ENCODE measurements around the gene NEAT1.
"Not testable (repeated sequence)": the region's sequence is repeated elsewhere in the genome, so short reads cannot be mapped to it uniquely, and the experiment has no call there.

The NEAT1 gene

GRCh38 chr11:65436412-65437032 is 13.9 kb downstream of the NEAT1 start:
- no peak for DNase-seq

GRCh38 chr11:65437436-65438227 is 15.0 kb downstream of the NEAT1 start:
- DNase-seq: no peak

DNA sequence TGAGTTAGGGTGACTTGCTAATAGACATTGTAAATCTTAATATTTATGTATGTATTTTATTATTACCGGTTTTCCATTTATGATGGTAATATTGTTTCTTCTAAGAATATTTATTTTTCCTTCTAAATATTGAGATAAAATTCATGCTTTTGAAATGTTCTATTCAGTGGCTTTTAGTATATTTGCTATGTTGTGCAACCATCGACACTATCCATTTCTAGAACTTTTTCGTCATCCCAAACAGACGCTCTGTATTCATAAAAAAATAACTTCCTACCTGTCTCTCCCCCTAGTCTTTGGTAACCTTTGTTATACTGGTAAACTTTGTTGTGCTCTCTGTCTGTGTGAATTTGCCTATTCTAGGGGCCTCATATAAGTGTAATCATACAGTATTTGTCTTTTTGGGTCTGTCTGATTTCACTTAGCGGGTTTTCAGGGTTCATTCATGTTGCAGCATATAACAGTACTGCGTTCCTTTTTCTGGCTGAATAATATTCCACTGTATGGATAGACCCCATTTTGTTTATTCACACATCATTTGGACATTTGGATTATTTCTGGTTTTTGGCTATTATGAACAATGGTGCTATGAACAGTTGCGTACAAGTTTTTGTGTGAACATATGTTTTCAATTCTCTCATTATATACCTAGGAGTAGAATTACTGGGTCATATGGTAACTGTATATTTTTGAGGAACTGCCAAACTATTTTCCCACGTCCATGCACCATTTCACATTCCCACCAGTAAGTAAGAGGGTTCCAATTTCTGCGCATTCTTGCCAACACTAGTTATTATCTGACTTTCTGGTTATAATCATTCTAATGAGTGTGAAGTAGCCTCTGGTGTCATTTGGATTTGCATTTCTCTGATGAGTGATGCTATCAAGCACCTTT is 15.9 kb downstream of the NEAT1 start:
- DNase-seq: no peak

DNA sequence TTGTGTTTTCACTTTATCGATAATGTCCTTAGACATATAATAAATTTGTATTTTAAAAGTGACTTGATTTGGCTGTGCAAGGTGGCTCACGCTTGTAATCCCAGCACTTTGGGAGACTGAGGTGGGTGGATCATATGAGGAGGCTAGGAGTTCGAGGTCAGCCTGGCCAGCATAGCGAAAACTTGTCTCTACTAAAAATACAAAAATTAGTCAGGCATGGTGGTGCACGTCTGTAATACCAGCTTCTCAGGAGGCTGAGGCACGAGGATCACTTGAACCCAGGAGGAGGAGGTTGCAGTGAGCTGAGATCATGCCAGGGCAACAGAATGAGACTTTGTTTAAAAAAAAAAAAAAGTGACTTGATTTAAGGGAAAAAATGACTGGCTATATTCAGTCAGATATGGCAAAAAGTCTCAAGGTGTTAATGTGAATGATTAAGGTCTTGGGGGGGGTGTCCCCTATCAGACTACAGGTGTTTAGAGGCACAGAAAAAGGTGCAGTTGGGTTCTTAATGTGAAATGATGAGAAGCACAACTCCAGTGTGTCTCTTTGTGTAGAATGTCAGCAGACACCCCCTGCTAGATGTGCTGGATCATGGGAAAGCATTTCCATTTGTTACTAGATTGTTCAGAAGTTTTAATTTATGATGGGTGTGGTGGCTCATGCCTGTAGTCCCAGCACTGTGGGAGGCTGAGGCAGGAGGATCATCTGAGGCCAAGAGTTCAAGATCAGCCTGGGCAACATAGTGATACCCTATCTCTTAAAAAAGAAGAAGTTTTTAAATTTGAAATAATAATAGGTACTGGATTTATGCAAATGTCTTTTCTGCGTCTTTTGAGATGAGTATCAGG is 17.0 kb downstream of the NEAT1 start:
- no peak for DNase-seq

- DNase-seq: no peak
These were observed 18.4 kb downstream of the NEAT1 start for GRCh38 chr11:65440831-65441499.

DNA sequence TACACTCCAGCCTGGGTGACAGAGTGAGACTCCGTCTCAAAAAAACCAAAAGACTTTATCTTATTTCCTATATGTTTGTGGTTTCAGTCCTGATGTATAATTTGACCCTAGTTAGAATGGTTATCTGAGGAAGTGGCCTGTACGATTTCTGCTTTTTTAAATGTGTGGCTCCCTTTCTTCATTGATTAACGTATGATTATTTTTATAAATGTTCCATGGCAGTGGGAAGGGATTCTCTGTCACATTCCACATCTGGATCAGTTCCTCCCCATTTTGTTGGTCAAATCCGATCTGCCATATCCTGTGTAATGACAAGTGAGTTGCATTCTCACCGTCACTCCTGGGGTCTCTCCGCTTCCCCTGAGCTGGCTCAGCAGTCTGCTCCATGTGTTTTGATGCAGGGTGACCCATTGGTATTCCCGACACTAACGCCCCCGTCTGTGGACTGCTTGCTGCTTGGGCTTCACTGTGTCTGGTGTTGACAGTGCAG is 20.3 kb downstream of the NEAT1 start:
- peak; percentile 25 for DNase-seq

DNA sequence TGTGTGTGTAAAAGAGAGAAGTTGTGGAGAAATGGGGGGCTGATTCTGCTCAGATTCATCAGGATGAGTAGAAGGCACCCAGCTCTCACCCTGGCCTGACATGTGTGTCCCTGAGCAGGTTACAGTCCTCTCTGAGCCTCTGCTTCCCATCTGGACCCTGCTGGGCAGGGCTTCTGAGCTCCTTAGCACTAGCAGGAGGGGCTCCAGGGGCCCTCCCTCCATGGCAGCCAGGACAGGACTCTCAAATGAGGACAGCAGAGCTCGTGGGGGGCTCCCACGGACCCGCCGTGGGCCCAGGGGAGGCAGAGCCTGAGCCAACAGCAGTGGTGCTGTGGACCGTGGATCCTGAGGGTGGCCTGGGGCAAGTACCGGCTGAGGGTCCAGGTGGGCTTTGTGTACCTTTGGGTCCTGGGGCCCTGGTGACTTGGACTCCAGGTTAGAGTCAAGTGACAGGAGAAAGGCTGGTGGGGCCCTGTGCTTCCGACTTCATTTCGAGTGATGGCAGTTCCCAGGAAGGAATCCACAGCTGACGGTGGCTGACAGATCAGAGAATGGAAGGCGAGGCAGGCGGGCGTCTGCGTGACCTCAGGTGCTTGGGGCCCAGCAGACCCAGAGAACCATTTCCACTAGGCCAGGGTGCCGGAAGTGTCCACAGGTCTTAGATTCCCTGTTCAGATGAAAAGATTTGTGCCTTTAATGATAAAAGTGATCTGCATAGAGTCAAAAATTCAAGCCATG is 21.9 kb downstream of the NEAT1 start:
- no peak for DNase-seq

DNA sequence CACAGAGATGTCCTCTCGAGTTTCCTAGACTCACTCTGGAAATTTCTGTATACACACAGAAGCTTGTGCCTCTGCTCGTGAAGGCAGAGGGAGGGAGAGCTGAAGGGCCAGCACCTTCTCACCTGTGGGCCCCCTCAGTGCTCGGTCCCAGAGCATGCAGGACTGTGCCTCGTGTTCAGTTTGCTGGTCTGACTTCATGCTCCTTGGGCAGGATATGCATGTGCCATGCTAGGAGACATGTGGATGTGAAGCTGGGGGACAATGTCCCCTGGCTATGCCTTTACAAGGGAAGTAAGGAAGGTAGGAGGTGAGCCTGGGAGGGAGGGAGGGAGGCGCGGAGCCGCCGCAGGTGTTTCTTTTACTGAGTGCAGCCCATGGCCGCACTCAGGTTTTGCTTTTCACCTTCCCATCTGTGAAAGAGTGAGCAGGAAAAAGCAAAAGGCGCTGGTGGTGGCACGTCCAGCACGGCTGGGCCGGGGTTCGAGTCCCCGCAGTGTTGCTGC is 22.6 kb downstream of the NEAT1 start:
- no peak for DNase-seq

DNA sequence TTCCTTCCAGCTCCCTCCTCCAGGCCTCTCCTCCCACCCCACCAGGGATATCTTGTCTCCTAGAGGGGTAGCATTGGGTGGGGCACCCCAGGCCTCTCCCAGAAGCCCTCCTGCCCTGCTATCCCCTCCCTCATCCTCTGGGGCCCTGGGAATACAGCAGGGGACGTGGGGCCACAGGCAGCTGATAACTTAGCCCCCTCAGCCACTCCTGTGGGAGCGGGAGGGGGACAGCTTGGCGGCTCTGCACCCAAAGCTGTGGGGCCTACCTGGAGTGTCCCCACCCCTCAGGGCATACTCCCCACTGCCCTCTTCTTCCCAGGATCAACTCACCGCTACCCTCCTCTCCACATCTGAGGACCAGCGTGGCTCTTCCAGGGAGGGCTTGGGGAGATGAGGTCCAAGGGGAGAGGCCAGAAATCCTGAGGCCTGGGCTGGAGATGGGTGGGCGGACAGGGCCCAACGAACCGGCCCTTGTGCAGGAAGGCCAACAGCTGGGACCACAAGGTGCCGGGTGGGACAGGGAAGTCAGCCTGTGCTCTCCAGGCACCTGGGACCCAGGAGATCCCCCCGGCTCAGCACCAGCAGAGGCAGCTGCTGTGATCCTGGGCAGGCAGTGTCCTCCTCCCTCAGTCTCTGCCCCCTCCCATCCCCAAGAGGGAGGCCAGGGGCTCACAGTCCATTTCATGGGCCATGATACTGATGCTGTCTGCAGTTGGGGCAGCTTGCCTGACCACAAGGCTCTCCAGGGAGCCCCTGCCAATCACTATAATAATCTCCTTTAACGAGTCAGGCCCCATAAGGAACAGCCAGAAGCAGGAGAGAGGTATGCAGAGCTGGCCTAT is 23.2 kb downstream of the NEAT1 start:
- DNase-seq: no peak

- no peak for DNase-seq
These were observed 24.1 kb downstream of the NEAT1 start for GRCh38 chr11:65446446-65447277.

- DNase-seq: no peak
These were observed 25.4 kb downstream of the NEAT1 start for GRCh38 chr11:65448074-65448417.

DNA sequence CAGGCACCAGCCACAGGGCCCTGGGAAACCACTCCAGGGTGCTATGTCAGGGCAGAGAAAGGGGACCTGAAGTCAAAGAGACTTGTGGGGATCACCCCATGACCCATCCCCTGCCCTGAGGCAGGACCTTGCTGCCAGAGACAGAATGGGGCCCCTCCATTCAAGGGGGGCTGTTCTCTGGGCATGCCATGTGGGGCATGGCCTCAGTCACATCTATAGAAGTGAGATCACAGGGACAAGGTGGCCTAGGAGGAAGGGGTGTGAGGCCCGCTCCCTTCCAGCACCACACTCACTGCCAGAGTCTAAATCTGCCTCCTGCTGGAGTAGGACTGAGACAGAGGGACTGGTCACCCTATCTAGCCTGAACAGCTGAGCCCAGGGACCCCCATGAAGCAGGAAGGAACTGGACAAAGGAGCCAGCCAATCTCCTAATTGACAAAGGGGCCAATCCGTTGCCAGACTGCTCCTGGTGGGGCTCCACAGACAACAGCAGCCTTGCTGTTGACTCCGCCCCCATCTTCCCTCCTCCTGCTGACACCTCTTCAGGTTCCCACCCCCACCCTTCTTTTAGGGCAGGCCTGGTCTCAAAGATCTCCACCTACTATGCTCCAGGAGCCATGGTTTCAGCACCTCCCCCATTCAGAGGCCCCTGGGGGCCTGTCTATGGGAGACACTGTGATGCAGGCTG is 26.0 kb downstream of the NEAT1 start:
- no peak for DNase-seq

DNA sequence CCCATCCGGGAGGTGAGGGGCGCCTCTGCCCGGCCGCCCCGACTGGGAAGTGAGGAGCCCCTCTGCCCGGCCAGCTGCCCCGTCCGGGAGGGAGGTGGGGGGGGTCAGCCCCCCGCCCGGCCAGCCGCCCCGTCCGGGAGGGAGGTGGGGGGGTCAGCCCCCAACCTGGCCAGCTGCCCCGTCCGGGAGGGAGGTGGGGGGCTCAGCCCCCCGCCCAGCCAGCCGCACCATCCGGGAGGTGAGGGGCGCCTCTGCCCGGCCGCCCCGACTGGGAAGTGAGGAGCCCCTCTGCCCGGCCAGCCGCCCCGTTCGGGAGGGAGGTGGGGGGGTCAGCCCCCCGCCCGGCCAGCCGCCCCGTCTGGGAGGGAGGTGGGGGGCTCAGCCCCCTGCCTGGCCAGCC is 28.7 kb downstream of the NEAT1 start:
- not testable (repeated sequence) for DNase-seq

DNA sequence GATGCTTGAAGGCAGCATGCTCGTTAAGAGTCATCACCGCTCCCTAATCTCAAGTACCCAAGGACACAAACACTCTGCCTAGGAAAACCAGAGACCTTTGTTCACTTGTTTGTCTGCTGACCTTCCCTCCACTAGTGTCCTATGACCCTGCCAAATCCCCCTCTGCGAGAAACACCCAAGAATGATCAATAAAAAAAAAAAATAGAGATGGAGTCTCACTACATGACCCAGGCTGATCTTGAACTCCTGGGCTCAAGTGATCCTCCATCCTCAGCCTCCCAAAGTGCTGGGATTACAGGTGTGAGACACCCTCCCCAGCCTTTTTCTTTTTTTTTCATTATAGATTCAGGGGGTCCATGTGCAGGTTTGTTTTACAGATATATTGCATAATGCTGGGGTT is 29.7 kb downstream of the NEAT1 start:
- not testable (repeated sequence) for DNase-seq

- DNase-seq: no peak
These were observed 30.4 kb downstream of the NEAT1 start for GRCh38 chr11:65452806-65453490.

DNA sequence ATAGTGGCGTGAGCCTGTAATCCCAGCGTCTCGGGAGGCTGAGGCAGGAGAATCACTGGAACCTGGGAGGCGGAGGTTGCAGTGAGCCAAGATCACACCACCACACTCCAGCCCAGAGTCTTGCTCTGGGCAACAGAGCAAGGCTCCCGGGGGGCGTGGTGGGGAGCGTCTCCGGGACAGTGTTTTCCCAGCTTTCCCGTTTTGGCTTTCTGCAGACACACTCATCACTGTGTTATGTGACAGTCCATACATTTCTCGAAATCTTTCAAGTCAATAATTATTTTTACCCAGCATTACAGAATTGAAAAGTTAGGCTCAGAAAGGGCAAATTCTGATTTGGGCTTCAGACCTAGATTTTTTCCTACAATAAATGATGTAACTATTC is 31.7 kb downstream of the NEAT1 start:
- no peak for DNase-seq

DNA sequence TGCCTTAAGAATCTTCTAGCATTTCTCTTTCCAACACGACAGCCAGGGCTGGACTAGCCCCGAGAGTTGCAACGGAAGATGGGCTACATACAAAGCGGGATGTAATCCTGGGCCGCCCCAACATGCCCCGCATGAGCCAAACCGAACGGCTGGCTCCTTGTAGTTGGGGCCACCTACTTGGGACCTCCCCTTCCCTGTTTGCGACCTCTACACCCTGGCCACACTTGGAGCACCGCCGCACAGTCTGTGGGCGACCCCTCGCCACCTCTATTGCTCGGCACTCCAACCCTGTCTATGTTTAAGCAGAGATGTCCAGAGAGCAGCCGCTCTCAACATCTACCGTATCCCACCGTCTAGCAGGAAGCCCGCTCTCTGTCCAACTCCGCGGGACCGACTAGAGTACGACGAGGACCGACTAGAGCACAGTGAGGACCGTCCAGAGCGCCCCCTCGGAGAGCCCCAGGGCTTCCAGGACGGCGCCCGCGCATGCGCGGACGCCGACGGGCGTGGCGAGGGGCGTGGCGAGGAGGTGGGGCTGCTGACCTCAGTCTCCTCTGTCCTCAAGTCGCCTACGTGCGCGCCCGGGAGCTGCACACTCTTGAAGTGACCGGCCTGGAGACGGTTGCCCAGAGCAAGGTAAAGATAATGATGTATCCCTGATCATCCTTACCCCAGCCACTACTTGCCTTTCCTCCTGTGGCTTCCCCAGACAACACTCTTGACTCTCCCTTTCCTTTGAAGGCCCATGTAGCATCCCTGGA is 32.3 kb downstream of the NEAT1 start:
- DNase-seq: no peak

Measured in GF-D8 (cell line).